Hepatocyte (in vitro differentiated cells): ENCODE data around the gene SLC5A3. TPM values are rescaled to one million over a fixed set of nuclear protein-coding genes. Genes with fewer than 3 reads are reported as not detected.

Source experiments
- DNase-seq: peaks from one replicate; pipeline ENCODE4 v3.0.0-alpha.2; 2016; ENCODE audit warnings: low spot score
- H2AFZ ChIP-seq: fragments of 200-600 bp; sonication (generic); 2 replicates; pipeline ENCODE4 v1.6.0; 2016; ENCODE audit warnings: antibody characterized with exemption, mild to moderate bottlenecking
- H3K27ac ChIP-seq: fragments of 200-600 bp; sonication (generic); 2 replicates; pipeline ENCODE4 v1.5.1; 2016; ENCODE audit warnings: mild to moderate bottlenecking
- H3K27me3 ChIP-seq: fragments of 200-600 bp; sonication (generic); 2 replicates; pipeline ENCODE4 v1.6.1; 2016
- H3K36me3 ChIP-seq: fragments of 200-600 bp; sonication (generic); replicated peaks from 2 replicates; pipeline ENCODE4 v1.5.1; 2016; ENCODE audit warnings: low read depth; ENCODE audit not compliant: insufficient read depth
- H3K4me1 ChIP-seq: fragments of 200-600 bp; sonication (generic); 2 replicates; pipeline ENCODE4 v1.5.1; 2016; ENCODE audit warnings: mild to moderate bottlenecking, moderate library complexity; ENCODE audit not compliant: insufficient read depth
- H3K4me2 ChIP-seq: fragments of 200-600 bp; sonication (generic); 2 replicates; pipeline ENCODE4 v1.6.0; 2016
- H3K4me3 ChIP-seq: fragments of 200-600 bp; sonication (generic); 2 replicates; pipeline ENCODE4 v1.5.1; 2016; ENCODE audit warnings: mild to moderate bottlenecking
- H3K79me2 ChIP-seq: fragments of 200-600 bp; sonication (generic); 2 replicates; pipeline ENCODE4 v1.6.0; 2017; ENCODE audit warnings: mild to moderate bottlenecking
- H3K9me2 ChIP-seq: fragments of 200-600 bp; sonication (generic); replicated peaks from 2 replicates; pipeline ENCODE4 v1.6.0; 2017; ENCODE audit warnings: mild to moderate bottlenecking; ENCODE audit not compliant: insufficient read depth
- H3K9me3 ChIP-seq: fragments of 200-600 bp; sonication (generic); 2 replicates; pipeline ENCODE4 v1.5.1; 2016; ENCODE audit warnings: low read depth, mild to moderate bottlenecking
- H4K20me1 ChIP-seq: fragments of 200-600 bp; sonication (generic); 2 replicates; pipeline ENCODE4 v1.6.0; 2016; ENCODE audit warnings: mild to moderate bottlenecking; ENCODE audit not compliant: insufficient read depth, poor library complexity, severe bottlenecking
- CTCF ChIP-seq: fragments of 200-600 bp; sonication (generic); IDR thresholded peaks from 2 replicates; pipeline ENCODE4 v1.5.1; 2016; ENCODE audit warnings: antibody characterized with exemption, mild to moderate bottlenecking; ENCODE audit not compliant: poor library complexity
- EZH2 ChIP-seq: fragments of 200-600 bp; sonication (generic); IDR thresholded peaks from 2 replicates; pipeline ENCODE4 v1.6.1; 2016; ENCODE audit warnings: antibody characterized with exemption, mild to moderate bottlenecking, borderline replicate concordance
- EZH2phosphoT487 ChIP-seq: fragments of 200-600 bp; sonication (generic); IDR thresholded peaks from one replicate; pipeline ENCODE4 v1.6.1; 2018; ENCODE audit warnings: antibody characterized with exemption, mild to moderate bottlenecking, low read depth, moderate library complexity; ENCODE audit not compliant: unreplicated experiment, severe bottlenecking
- WGBS: methylation state at CpG from one replicate; pipeline ENCODE4 v1.1.6; 2016; ENCODE audit warnings: low lambda C conversion rate; ENCODE audit errors: missing lambda C conversion rate; 5-methylcytosine and 5-hydroxymethylcytosine counted together
- polyA plus RNA-seq: library from polyadenylated mRNA; unstranded; fragments of >200 nt; fragmentation: Nextera tagmentation; extraction: Ambion mirVana; gene quantifications from 2 replicates; pipeline ENCODE4 v1.2.1, GENCODE V29; 2016
- total RNA-seq: library from RNA; depleted of rRNA; stranded (reverse); fragments of >200 nt; gene quantifications from 2 replicates; pipeline ENCODE4 v1.2.3, GENCODE V29; 2014

The SLC5A3 gene
- total and polyA plus RNA-seq, 2 experiments from 2014 or later: 8.1 to 64.0 TPM

GRCh38 chr21:34034369-34035014 is 38.9 kb upstream of the SLC5A3 start:
- no peak overlapping the region for H3K4me2 ChIP-seq
- no peak for DNase-seq

GRCh38 chr21:34035619-34036354 is 37.6 kb upstream of the SLC5A3 start:
- Histone ChIP-seq H3K9me3 (no peaks in the 10 kb centered on the region), H3K79me2 (no peaks in the 10 kb centered on the region), H3K4me2 (no peak overlapping the region), H3K36me3 (no peaks in the 10 kb centered on the region), H3K9me2 (no peaks in the 10 kb centered on the region), H3K4me3 (no peak overlapping the region), H2AFZ (no peak overlapping the region), H3K4me1 (no peaks in the 10 kb centered on the region), H4K20me1 (no peaks in the 10 kb centered on the region), H3K27ac (no peak overlapping the region), H3K27me3 (no peaks in the 10 kb centered on the region)
- no peak for DNase-seq
- TF ChIP-seq EZH2 (no peak), EZH2phosphoT487 (no peak), CTCF (no peak)
- 93% methylated on average over 8 of the region's 8 CpGs for WGBS

More at GRCh38 chr21:34034369-34035014, 38.9 kb upstream of the SLC5A3 start:
- TF ChIP-seq EZH2 (no peak), EZH2phosphoT487 (no peak), CTCF (no peak)
- Histone ChIP-seq H4K20me1 (no peaks in the 10 kb centered on the region), H3K79me2 (no peaks in the 10 kb centered on the region), H3K36me3 (no peaks in the 10 kb centered on the region), H2AFZ (no peak overlapping the region), H3K4me1 (no peaks in the 10 kb centered on the region), H3K4me3 (no peak overlapping the region), H3K27ac (no peak overlapping the region), H3K9me3 (no peaks in the 10 kb centered on the region), H3K27me3 (no peaks in the 10 kb centered on the region), H3K9me2 (no peaks in the 10 kb centered on the region)
- 61% methylated on average over 8 of the region's 8 CpGs for WGBS

- H3K4me3 ChIP-seq: no peak overlapping the region
- no peaks in the 10 kb centered on the region for H3K27me3 ChIP-seq
- H3K27ac ChIP-seq: peak overlapping the region; percentile 50
- no peaks in the 10 kb centered on the region for H3K4me1 ChIP-seq
- H3K9me3 ChIP-seq: no peaks in the 10 kb centered on the region
- DNase-seq: peak; percentile 53
- no peaks in the 10 kb centered on the region for H3K36me3 ChIP-seq
- no peaks in the 10 kb centered on the region for H3K79me2 ChIP-seq
- no peaks in the 10 kb centered on the region for H3K9me2 ChIP-seq
- H3K4me2 ChIP-seq: peak overlapping the region; percentile 28
- no peak overlapping the region for H2AFZ ChIP-seq
- 55% methylated on average over 10 of the region's 11 CpGs for WGBS
- TF ChIP-seq EZH2phosphoT487 (no peak), EZH2 (no peak)
- no peaks in the 10 kb centered on the region for H4K20me1 ChIP-seq
Measured at GRCh38 chr21:34037009-34037795, 36.2 kb upstream of the SLC5A3 start.
